NCI-H1092 treated with DMSO at 0.1 percent for 48 hours (cell line): ENCODE measurements around the gene TBC1D2B.
A peak's percentile ranks its signal among the peaks of the same experiment; 100 is the strongest.
"Not testable (repeated sequence)": the region's sequence is repeated elsewhere in the genome, so short reads cannot be mapped to it uniquely, and the experiment has no call there.

ENCODE experiments used
- DNase-seq: peaks from one replicate; lab custom pipeline; 2025; lab: John Stamatoyannopoulos, UW

Gene TBC1D2B

DNA sequence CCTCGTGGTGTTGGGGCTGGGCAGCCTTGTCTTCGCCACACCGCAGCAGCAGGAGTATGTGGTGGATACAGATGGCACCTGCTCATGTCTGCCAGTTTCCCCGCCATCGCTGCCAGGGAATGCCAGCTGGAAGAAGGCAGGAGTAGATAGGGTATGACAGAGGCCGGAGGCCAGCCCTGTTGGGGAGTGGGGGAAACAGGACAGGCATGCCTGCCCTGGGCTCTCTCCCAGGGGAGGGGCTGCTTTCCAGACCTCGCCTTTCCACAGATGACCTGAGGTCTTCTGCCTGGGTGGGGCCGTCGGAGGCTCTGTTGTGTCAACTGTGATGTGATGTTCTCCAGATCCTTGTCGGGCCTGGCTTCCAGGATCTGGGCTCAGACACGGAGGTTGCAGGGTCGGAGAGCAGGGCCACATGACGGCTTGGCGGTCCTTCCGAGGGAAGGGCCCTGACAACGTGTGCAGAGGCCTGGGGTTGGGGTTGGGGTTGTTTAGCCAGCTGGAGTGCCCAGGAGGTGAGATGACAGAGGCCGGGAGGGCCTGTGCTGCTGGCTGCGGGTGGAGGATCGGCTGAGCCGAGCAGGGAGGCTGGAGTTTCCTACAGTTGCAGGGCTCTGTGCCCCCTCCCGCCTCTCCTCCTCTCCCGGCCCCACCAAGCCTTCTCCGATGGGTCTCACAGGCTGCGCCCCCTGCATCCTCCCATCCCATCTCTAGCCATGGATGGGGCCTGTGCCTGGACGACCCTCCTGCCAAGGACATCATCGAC lies 102.0 kb downstream of the TBC1D2B start:
- DNase-seq, result no peak

DNA sequence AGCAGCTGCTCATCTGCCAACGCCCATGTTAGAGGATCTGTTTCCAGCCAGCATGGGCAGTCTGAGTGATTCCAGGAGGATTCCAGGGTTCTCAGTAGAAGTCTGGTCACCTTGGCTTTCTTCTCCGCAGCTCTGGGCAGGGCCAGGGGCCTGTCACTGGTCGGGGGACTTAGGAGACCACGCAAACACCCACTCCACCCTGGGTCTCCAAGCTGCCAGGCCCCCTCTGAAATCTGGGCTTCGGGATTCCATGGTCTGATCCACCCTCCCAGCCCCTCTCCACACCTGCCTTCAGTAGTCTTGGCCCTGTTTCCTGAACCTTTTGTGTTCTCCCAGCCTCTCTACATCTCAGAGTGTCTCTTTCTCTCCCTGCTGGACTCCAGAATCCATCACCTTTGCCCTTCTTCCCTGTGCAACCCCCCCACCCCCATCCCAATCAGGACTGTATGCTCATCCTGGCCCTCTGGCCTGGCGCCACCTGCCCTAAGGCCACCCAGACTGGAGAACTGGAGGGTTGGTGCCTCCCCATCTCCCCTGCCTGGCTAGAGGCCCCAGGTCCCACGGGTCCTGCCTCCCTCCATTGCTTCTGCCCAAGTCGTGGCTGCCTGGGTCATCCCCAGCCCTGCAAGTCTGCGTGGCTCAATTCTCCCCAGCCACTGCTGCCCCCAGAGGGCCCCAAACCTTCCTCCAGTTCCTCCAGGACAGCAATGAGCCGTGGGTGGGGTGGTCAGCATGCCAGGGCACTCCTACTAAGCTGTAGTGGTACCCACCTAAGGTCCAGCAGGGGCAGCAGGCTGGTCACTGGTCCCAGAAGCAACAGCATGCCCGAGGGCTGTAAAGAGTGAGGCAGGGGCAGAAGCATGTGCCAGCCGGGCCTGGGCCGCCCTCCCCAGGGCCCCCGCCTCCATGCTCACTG lies 102.8 kb downstream of the TBC1D2B start:
- no peak for DNase-seq

DNA sequence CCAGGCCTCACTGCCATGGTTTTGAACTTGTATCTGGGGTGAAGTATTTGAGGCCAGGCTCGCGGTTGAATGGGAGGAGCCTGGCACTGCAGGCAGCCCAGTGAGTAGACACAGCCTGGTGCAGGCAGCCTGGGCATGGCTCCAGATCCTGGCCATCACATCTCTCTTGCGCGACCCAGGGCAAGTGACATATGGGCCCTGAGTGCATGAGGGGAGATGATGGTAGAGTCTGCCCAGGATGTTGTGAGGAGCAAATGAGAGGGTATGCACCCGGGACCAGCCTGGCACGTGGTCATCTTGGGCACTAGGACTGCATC lies 103.5 kb downstream of the TBC1D2B start:
- peak; percentile 29 for DNase-seq

DNA sequence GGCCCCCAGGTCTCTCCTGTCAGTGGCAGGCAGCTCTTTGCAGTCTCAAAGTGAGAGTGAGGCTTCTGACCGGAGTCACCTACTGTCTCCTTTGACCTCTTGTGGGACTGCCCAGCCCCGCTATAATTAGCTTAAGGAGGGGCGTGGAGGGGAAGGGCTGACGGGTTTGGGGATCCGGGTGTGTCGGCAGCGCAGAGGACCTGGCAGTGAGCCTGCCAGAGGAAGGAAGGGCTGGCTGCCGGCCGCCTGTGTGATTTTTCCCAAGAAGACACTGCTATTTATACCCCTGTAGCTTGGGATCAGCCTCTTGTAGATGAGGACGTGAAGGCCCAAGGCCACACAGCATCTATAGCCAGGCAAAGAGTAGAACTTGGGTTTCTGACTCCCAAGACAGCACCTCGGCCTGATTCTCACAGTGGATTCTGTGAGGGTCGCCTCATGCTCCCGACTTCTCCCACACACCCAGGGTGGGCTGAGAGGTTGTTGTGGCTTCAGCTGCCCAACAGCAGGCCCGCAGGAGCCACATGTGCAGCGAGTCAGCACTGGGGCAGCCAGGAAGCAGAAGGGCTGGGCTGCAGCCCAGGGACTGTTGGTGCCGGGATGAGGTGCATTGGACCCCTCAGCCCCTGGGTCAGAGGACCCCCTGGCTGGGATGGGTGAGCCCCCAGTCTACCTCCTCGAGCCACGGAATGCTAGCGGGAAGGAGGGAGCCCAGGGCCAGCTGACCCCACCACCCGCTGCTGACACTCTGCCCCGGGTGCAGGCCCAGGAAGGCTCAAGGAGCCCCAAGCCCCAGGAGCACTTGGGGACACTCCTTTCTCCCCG lies 104.0 kb downstream of the TBC1D2B start:
- not testable (repeated sequence) for DNase-seq

DNA sequence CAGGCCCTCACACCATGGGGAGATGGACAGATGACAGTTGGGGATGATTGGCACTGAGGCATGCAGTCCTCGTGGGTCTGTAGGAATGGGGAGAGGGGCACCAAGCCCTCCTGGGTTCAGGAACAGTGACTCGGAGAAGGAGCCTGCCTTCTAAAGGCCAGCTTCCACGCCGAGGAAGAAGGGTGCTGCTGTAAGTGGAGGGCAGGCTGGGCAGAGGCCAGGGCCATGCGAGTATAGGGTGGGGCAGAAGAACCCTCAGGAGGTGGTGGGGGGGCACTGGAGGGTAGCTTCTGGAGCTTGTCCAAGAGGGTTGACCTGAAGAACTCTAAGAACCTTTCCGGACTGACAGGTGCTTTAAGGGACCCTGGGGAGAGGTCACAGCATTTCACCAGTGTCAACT lies 104.8 kb downstream of the TBC1D2B start:
- DNase-seq, result not testable (repeated sequence)

DNA sequence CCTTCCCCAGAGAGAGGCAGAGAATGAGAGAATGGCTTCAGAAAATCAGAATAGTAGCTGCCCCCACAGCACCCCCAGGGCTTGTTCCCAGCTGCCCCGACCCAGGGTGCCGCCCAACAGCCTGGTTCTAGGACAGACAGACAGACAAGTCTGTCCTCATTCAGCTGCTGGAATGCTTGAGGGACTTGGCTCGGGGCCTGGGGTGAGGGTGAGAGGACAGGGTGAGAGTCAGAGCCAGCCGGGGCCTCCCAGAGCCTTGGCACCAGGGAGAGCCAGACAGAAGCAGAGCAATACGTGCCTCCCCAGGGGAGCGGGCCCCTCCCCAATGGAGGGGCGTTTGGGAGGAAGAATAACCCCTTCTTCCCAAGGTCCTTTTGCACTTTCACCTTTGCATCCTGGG lies 105.6 kb downstream of the TBC1D2B start:
- DNase-seq, result not testable (repeated sequence)

DNA sequence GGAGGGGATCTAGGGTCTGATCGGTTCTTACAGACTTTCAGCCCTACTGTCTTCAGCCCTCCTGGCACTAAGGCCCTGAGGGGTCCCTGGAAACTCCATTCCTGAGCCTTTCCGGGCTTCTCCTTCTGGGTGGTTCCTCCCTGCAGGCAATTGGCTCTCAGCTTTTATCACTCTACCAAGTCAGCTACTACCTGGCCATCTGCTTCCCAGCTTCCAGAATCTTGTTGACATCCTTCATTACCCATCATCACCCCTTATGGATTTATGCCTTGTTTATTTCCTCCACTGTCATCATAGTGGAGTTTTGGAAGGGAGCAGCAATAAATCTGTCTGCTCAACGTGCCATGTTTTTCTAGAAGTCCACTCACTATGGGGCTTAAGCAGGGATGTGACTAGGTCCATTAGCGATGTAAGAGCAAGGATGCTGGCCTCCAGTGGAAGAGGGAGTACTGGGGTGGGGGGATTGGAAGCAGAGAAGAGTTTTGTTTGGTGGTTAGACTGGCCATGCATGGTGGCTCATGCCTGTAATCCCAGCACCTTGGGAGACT lies 106.6 kb downstream of the TBC1D2B start:
- DNase-seq, result not testable (repeated sequence)

DNA sequence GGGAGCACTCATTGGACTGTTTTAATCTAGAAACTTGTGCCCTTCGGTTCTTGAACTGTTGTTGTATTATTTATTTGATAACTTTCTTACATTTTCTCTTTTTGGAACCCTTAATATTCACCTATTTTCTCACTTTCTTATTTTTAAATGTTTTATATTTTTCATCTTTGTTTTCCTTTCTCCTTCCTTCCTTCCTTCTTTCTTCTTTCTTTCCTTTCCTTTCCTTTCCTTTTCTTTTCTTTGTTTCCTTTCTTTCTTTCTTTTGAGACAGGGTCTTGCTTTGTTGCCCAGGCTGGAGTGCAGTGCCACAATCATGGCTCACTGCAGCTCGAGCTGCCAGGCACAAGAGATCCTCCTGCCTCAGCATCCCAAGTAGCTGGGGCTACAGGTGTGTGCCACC lies 108.5 kb downstream of the TBC1D2B start:
- DNase-seq, result no peak

DNA sequence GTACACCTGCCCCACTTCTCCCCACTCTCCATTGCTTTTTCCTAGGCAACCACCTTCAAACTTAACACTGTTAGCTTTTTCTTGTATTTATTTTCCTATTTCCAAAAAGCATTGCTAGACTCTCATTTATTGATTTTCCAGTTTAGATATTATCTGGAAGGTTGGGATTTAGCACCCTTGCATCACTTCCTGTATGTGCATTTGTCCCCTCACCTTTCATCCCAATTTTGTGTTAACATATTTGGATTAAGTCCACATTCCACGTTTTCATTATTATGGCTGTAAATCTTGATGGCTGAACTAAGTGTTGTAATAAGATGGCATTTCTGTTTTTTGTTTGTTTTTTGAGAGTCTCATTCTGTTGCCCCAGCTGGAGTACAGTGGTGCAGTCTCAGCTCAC lies 109.7 kb downstream of the TBC1D2B start:
- no peak for DNase-seq

DNA sequence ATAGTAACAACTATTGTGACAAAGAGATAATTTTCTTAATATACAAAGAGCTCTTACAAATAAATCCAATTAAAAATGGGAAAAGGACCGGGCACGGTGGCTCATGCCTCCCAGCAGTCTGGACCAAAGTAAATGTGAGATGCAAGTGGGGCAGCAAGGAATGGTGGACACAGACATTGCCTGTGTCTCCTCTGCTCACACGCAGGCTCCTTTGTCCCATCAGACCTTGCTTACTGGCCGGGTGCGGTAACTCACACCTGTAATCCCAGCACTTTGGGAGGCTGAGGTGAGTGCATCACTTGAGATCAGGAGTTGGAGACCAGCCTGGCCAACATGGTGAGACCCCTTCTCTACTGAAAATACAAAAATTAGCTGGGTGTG lies 110.3 kb downstream of the TBC1D2B start:
- DNase-seq, result not testable (repeated sequence)

DNA sequence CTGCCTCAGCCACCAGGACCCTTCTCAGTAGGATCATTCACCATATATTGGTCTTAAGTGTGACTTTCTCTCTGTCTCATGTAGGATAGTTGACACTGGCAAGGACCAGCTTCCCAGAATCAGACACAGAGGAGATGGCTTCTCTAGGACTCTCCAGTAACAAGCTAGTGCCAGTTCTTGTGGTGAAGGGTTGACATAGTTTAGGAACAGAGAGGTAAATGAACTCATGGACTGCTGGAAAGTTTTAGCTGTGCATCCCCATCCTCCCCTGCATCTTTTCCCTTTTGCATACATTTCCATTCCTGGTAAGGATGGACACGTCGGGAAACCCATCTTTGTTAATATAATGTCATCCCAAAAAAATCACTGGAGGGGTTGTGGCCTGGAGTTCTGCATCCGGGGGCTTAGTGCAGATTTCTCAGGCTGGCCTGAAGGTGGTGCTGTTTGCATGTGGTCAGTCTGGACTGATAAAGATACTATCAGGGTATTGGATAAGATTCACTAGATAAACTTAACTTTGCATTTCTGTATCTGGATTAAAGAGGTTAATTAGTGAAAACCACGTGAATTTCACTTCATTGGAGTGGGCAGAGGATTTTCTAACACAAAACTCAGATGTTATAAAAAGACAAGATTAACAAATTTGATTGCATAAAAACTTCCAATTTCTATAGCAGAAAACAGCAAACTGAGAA lies 110.8 kb downstream of the TBC1D2B start:
- DNase-seq, result peak; percentile 34

DNA sequence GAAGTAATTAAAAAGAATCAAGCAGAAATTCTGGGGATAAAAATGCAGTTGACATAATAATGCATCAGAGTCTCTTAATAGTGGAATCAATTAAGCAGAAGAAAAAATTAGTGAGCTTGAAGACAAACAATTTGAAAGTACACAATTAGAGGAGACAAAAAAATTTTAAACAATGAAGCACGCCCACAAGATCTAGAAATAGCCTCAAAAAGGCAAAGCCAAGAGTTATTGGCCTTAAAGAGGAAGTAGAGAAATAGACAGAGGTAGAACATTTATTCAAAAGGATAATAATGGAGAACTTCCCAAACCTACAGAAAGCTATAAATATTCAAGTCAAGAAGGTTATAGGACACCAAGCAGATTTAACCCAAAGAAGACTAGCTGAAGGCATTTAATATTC lies 113.3 kb downstream of the TBC1D2B start:
- no peak for DNase-seq

DNA sequence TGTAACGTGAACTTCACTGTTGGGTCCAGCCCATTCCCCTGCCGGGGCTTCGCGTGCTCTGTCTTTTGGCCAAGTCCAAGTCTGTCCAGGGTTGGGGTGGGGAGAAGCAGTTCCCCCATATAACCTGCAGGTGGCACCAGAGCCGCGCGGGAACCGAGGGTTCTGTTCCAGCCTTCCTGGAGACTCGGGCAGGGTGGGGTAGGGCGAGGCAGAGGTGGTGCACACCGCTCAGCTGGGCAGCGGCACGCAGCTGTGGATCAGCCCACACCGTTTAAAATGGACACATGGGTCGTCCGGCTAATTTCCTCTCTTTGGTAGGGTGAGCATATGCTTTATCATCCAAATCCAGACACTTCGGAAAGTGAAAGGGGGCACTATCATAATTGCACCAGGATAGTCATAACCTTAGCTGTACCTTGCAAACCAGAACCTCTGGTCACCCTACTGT lies 118.1 kb downstream of the TBC1D2B start:
- DNase-seq, result peak; percentile 26

DNA sequence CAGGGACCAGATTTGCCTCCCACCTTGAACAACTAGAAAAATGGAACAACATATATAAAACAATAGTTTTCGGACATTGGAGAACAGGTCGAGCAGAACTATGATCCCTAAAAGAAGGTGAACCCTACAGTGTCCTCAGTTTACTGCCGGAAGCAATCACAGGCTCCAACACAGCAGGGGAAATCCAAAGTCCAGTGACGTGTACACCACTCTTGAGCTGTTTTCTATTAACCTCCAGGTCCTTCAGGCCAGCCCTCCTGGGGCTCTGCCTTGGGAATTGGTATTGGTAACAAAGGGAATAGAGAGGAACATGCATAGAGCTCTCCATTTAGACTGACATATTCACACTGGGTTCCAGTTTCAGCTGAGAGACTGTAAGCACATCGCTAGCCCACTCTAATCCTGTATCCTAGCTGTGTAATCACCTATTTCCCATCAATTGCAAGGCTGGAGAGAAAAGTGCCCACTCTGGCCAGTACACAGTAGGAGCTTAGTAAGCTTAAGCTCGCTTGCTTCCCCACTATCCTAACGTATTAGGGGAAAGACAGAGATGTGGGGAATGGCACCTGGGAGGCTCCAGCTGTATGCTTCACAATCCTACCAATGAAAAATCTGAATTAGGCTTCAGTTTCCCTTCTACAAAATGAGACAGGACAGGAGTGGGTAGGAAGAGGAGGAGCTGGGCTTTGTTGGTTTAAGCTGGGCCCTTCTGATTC lies 118.6 kb downstream of the TBC1D2B start:
- DNase-seq, result not testable (repeated sequence)

DNA sequence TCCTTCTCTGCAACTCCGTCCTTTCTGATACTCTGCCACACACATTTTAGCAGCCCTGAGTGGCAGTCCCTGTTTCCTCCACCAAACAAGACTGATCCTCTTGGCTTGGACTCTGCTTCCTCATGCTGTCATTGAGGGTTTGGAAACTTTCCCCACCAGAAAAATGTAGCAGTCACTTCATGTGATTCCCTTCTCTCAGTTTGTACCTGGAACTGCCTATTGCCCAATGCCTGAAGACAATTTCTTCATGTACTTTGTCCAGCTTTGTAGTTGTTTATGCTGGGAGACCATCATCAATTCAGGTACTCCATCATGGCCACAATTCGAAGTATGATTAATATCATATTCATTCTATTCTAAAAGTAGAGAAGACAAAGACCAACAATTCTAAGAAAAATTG lies 119.5 kb downstream of the TBC1D2B start:
- not testable (repeated sequence) for DNase-seq

DNA sequence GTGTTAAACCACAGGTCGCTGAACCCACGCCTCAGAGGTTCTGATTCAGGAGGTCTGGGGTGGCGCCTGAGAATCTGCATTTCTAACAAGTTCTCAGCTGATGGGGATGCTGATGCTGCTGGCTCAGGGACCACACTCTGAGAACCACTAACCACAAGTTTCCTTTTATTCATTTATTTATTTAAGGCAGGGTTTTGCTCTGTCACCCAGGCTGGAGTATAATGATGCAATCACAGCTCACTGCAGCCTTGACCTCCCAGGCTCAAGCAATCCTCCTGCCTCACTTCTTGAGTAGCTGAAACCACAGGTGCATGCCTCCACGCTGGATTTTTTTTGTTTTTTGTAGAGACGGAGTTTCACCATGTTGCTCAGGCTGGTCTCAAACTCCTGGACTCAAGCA lies 123.6 kb downstream of the TBC1D2B start:
- DNase-seq, result not testable (repeated sequence)

DNA sequence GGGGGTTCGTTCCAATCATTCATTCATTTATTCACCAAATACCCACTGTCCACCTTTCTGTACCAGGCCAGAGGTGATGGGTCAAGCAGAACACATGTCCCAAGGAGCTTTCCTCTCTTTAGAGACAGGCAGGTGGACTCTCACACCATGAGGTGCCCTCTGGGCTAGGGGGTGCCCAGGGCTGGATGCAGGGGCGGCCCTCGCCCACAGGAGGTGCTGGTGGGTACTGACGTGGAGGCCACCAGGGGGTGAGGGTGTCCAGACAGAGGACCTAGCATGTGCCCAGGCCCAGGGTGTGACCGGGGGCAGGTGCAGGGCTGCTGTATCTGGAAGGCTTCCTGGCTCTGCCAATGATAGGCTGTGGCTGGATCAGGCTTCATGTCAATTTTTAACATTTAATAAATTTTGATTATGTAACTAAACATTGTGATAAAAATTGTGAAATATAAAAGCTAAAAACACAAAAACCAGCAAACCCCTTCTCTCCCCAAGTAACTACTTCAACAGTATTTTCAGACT lies 124.5 kb downstream of the TBC1D2B start:
- DNase-seq, result not testable (repeated sequence)

DNA sequence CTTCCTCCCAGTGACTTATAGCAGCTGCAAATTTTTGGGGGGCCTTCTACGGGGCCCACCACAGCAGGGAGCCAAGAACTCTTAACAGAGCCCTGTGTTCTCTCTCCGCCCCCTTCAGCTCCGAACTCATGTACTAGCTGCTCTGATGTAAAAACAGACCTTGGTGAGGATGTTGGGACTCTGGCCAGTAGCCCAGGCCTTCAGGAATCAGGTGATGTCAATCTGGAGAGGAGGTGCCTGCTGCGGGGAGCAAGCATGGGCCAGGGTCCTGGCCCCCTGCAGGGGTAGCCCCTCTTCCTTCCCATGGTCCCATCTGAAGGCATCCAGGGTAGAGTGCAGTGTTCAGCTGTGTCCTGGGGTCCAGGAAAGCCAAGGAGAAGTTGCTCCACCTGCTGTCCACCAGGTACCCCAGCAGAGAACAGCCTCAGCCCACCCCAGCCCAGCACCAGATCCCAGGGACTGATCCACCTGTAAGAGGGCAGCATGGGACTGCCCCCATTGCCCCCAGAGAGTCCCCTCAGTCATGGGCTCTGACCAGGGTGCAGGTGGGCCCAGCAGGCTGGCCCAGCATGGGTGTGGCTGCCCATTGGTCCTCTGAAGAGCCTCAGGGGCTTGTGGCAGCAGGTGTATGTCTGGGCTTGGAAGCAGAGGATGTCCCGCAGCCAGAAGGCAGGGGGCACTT lies 126.3 kb downstream of the TBC1D2B start:
- not testable (repeated sequence) for DNase-seq

DNA sequence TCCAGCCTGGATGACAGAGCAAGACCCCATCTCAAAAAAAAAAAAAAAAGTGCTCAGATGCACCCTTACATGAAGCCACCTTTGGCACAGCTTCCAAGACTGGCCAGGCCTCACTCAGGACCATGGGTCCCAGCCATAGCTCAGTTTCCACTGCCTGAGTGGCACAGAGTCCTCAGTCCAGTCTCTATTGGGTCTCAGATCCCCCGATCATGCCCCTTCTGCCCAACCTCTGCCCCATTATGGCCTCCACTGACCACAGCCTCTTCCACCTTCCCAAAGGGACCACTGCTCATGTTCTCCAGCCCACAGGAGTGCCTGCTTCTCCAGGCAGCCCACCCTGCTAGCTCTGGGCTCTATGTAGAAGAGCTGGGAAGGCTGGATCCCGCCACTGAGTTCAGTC lies 127.0 kb downstream of the TBC1D2B start:
- DNase-seq, result not testable (repeated sequence)

DNA sequence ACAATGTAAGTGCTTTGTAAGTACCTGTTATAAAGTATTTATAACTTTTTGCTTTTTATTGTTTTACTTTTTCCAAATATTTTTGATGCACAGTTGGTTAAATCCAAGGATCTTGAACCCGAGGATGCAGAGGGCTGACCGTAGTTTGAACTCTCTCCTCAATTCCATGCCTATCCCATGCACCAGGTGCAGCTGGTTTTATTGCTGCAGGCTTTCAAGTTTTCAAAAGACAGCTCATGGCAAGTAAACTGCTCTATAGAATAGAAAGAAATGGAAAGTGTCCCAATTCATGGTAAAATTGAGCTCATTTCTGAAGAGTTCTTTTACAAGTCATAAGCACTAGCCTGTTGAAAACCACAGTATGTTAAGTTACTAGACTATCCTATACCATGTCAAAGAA lies 131.9 kb downstream of the TBC1D2B start:
- no peak for DNase-seq
